IPS DF 6.9 (cell line): ENCODE measurements around the gene MRPL1.
A peak's percentile ranks its signal among the peaks of the same experiment; 100 is the strongest.
"Not testable (repeated sequence)": the region's sequence is repeated elsewhere in the genome, so short reads cannot be mapped to it uniquely, and the experiment has no call there.

Experiments
- DNase-seq: peaks from one replicate; pipeline ENCODE4 v3.0.0-alpha.2; 2013; ENCODE audit warnings: low read depth, low spot score
- H3K27ac ChIP-seq: one replicate; pipeline ENCODE4 v1.5.1; 2013; ENCODE audit warnings: low read length, control low read depth
- H3K27me3 ChIP-seq: 2 replicates; pipeline ENCODE4 v1.6.1; 2013; ENCODE audit warnings: mild to moderate bottlenecking, low read length; ENCODE audit not compliant: control insufficient read depth, insufficient read depth
- H3K36me3 ChIP-seq: 2 replicates; pipeline ENCODE4 v1.6.1; 2013; ENCODE audit warnings: low read length; ENCODE audit not compliant: control insufficient read depth, insufficient read depth
- H3K4me1 ChIP-seq: 2 replicates; pipeline ENCODE4 v1.6.1; 2013; ENCODE audit warnings: low read length; ENCODE audit not compliant: control insufficient read depth, insufficient read depth
- H3K4me3 ChIP-seq: 2 replicates; pipeline ENCODE4 v1.5.1; 2013; ENCODE audit warnings: mild to moderate bottlenecking, low read length
- H3K9me3 ChIP-seq: 2 replicates; pipeline ENCODE4 v1.6.1; 2013; ENCODE audit warnings: low read length, inconsistent platforms; ENCODE audit not compliant: control insufficient read depth, insufficient read depth
- WGBS: extraction: QIAGEN DNeasy Blood & Tissue Kit; methylation state at CpG from one replicate; pipeline ENCODE4 v1.1.7; 2013; ENCODE audit warnings: mixed read lengths, missing lambda C conversion rate; ENCODE audit not compliant: insufficient read length, insufficient coverage; 5-methylcytosine and 5-hydroxymethylcytosine counted together

The MRPL1 gene

GRCh38 chr4:77983612-77984311 lies 121.1 kb downstream of the MRPL1 start:
- H3K9me3 ChIP-seq: not testable (repeated sequence)
- no CpG with 5 or more reads among the region's 44 CpGs for WGBS

GRCh38 chr4:77989968-77990367 lies 127.3 kb downstream of the MRPL1 start:
- no peak overlapping the region for H3K4me3 ChIP-seq
- no peak for DNase-seq
- no peaks in the 10 kb centered on the region for H3K9me3 ChIP-seq
- H3K27ac ChIP-seq: no peak overlapping the region
- H3K27me3 ChIP-seq: no peaks in the 10 kb centered on the region
- no peaks in the 10 kb centered on the region for H3K36me3 ChIP-seq
- H3K4me1 ChIP-seq: 0 out of 2 replicates have a peak, but pooled peaks cover 2% of the 10 kb centered on the region

More at GRCh38 chr4:77983612-77984311, 121.1 kb downstream of the MRPL1 start:
- H3K4me1 ChIP-seq, DNase-seq, H3K27ac ChIP-seq, H3K27me3 ChIP-seq, H3K4me3 ChIP-seq, H3K36me3 ChIP-seq: not testable (repeated sequence)

GRCh38 chr4:77990456-77990855 lies 127.8 kb downstream of the MRPL1 start:
- Histone ChIP-seq H3K36me3 (no peaks in the 10 kb centered on the region), H3K27me3 (no peaks in the 10 kb centered on the region), H3K9me3 (no peaks in the 10 kb centered on the region), H3K27ac (no peak overlapping the region), H3K4me3 (no peak overlapping the region), H3K4me1 (0 out of 2 replicates have a peak, but pooled peaks cover 2% of the 10 kb centered on the region)
- DNase-seq: no peak

- DNase-seq: no peak
- no CpG with 5 or more reads among the region's 2 CpGs for WGBS
- H3K4me3 ChIP-seq: no peak overlapping the region
- H3K36me3 ChIP-seq: no peaks in the 10 kb centered on the region
- no peaks in the 10 kb centered on the region for H3K9me3 ChIP-seq
- no peak overlapping the region for H3K27ac ChIP-seq
- H3K4me1 ChIP-seq: 0 out of 2 replicates have a peak, but pooled peaks cover 2% of the 10 kb centered on the region
- no peaks in the 10 kb centered on the region for H3K27me3 ChIP-seq
Measured at GRCh38 chr4:77990904-77991358, 128.3 kb downstream of the MRPL1 start.

- H3K4me3 ChIP-seq: no peak overlapping the region
- no CpG with 5 or more reads among the region's 1 CpG for WGBS
- no peaks in the 10 kb centered on the region for H3K36me3 ChIP-seq
- H3K27ac ChIP-seq: no peak overlapping the region
- 0 out of 2 replicates have a peak, but pooled peaks cover 2% of the 10 kb centered on the region for H3K4me1 ChIP-seq
- H3K9me3 ChIP-seq: no peaks in the 10 kb centered on the region
- DNase-seq: no peak
- no peaks in the 10 kb centered on the region for H3K27me3 ChIP-seq
Measured at GRCh38 chr4:77992581-77992980, 130.0 kb downstream of the MRPL1 start.

- no peak overlapping the region for H3K4me3 ChIP-seq
- no peaks in the 10 kb centered on the region for H3K27me3 ChIP-seq
- no peaks in the 10 kb centered on the region for H3K36me3 ChIP-seq
- 0 out of 2 replicates have a peak, but pooled peaks cover 2% of the 10 kb centered on the region for H3K4me1 ChIP-seq
- no peaks in the 10 kb centered on the region for H3K9me3 ChIP-seq
- no peak overlapping the region for H3K27ac ChIP-seq
- DNase-seq: peak; percentile 76
Measured at GRCh38 chr4:77994194-77994721, 131.6 kb downstream of the MRPL1 start.

DNA sequence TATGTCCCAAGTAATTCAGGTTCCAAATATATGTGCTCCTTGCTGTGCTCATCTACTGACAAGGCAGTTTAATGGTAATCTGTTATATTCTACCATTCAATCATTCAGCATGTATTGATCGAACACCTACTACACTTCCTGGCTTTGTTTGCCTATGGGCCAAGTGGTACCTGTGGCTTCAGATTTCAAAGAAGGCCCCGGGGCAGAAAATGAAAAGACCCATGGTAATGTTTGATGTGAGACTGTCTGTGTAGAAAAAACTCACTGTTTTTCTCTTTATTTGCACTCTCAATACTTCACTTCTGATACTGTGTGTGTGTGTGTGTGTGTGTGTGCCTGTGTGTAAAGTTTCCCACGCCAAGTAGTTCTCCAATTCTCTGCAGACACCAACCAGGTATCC lies 133.4 kb downstream of the MRPL1 start:
- H3K27me3 ChIP-seq: no peaks in the 10 kb centered on the region

GRCh38 chr4:78001531-78001930 lies 138.9 kb downstream of the MRPL1 start:
- no CpG with 5 or more reads among the region's 1 CpG for WGBS
- Histone ChIP-seq H3K27me3 (no peaks in the 10 kb centered on the region), H3K4me1 (no peaks in the 10 kb centered on the region), H3K9me3 (no peaks in the 10 kb centered on the region), H3K36me3 (no peaks in the 10 kb centered on the region), H3K27ac (no peak overlapping the region), H3K4me3 (no peak overlapping the region)
- no peak for DNase-seq

More for the DNA sequence above, 133.4 kb downstream of the MRPL1 start:
- Histone ChIP-seq H3K4me3 (no peak overlapping the region), H3K9me3 (no peaks in the 10 kb centered on the region), H3K27ac (no peak overlapping the region), H3K4me1 (0 out of 2 replicates have a peak, but pooled peaks cover 2% of the 10 kb centered on the region), H3K36me3 (no peaks in the 10 kb centered on the region)
- DNase-seq: no peak
- WGBS: no CpG with 5 or more reads among the region's 3 CpGs

DNA sequence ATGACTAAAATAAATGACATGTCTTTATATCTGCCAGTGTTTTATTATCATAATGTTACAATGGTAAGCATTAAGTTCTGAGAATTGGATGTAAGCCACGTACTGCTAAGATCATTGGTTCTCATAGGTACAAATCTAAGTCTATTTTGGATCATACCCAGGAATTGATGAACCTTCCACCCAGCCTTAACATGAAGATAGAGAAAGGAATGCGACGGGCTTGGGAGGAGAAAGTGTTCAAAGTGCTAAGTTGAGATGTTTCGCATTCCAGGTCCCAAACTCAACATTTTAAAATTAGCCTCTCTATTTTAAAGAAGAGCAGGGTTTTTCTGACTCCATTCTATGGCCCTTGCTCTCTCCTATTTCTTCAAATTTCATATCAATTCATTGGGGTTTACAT lies 139.6 kb downstream of the MRPL1 start:
- Histone ChIP-seq H3K9me3 (no peaks in the 10 kb centered on the region), H3K4me3 (no peak overlapping the region), H3K27me3 (no peaks in the 10 kb centered on the region), H3K36me3 (no peaks in the 10 kb centered on the region), H3K4me1 (no peaks in the 10 kb centered on the region), H3K27ac (no peak overlapping the region)
- no peak for DNase-seq
- WGBS: no CpG with 5 or more reads among the region's 4 CpGs
